Fibroblast of gingiva (primary cell): ENCODE results near the gene GSG1L.

Source experiments
- DNase-seq: peaks from one replicate; pipeline ENCODE4 v3.0.0-alpha.2; 2011; ENCODE audit warnings: low read depth

Gene GSG1L

GRCh38 chr16:28062847-28063521 is 530 bp downstream of the GSG1L start:
- no peak for DNase-seq

GRCh38 chr16:28062261-28062846 is 1.2 kb downstream of the GSG1L start:
- no peak for DNase-seq

GRCh38 chr16:28061352-28062101 is 2.0 kb downstream of the GSG1L start:
- DNase-seq: no peak

GRCh38 chr16:28059841-28060575 is 3.5 kb downstream of the GSG1L start:
- DNase-seq: no peak

DNA sequence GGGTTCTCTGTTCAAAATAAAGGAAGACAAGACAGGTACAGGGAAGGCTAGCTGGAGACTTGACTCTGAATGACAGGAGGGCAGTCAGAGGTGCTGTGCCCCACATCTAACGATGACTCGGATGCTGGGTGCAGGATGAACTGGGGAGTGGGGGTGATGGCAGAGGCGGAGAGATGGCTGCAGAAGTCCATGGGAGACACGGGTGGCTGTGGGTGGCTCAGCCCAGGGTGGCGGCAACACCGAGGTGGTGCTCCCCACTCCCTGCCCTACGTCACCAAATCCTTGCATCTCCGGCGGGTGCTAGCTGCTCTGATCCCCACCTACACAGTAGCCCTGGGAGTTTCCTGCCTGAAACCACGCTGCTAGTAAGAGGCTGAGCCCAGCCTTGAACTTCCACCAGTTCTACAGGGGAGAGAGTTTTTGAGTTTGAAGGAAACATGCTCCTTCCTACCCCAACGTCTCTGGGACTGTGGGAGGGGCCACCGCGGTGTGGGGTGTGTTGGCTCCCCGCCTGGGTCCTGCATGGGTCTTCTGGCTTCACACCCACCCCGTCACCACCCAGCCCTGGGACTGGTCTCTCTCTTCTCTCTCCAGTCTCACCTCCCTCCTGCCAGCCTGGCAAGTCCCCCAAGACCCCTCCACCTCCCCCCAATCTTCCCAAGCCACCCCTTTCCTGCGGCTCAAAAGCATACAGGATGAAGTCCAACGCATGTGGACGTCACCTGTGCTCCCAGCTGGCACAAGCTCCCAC is 4.5 kb downstream of the GSG1L start:
- DNase-seq: no peak

- DNase-seq: no peak
Observed at GRCh38 chr16:28057949-28058348, 5.6 kb downstream of the GSG1L start.

DNA sequence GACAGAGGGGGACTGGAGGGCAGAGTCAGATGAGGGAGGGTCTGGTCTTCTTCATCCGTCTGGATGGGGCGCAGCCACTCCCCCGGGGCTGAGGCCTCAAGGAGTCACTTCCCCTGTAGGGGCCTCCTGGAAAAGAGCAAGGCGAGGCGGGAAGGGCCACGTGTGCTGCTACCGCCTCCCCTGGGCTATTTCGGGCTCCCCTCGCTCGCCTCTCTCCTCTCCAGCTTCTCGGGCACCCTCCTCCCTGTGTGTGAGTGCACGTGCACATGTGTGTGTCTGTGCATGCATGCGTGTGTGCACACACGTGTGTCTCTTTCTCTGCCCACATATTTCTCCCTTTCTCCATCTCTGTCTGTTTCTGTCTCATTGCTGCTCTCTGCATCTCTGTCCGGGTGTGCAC is 10.1 kb downstream of the GSG1L start:
- DNase-seq: no peak

DNA sequence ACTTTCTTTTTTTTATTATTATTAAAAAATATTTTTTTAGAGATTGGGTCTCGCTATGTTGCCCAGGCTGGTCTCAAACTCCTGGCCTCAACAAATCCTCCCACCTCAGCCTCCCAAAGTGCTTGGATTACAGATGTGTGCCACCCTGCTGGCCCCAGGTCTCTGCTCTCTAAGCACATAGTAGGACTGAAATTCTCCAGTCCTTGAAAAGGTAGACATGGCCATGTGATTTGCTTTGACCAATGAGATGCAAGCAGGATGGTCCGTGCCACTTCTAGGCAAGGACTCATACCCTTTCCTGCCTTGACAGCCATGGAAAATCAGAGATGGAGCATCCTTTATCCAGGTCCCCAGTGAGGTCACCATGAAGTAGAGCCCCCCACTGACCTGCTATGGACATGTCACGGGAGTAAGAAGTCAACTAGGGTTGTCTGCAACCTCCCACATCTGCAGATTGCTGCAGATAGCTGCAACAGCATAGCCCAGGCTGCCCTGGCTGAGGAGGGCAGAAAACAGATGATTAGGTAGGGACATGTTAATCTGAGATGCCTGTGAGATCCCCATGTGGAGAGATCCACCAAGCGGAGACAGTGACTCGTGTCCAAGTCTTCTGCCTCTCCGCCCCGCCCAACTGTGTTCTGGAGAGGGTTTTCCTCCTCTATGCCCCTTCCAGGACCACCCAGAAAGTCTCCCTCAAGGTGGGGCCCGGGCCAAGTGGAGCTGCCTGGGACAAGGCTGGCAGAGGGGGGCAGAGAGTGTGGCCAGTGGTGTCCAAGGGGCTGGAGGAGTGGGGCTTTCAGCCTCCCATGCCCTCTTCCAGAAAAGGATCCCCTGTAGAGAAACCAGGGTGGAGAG is 11.0 kb downstream of the GSG1L start:
- no peak for DNase-seq

DNA sequence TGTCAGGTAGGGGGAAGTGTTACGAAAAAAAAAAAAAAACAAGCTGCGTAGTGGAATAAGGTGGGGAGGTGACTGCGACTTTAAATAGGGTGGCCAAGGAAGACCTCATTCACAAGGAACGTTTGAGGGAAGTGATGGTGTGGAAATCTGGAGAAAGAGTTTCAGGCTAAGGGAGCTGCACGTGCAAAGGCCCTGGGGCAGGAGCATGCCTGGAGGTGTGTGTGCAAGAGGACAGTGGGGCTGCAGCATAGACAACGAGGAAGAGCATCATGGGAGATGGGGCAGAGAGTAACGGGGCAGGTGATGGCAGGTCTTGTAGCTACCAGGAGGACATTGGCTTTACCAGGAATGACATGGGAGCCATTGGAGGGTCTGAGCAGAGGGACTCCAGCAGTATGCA is 12.0 kb downstream of the GSG1L start:
- no peak for DNase-seq

- DNase-seq: no peak
Observed at GRCh38 chr16:28042811-28043210, 20.7 kb downstream of the GSG1L start.

- DNase-seq: no peak
Observed at GRCh38 chr16:28041615-28042014, 21.9 kb downstream of the GSG1L start.

- no peak for DNase-seq
Observed at GRCh38 chr16:28040039-28040438, 23.5 kb downstream of the GSG1L start.

- DNase-seq: no peak
Observed at GRCh38 chr16:28039493-28039892, 24.0 kb downstream of the GSG1L start.

GRCh38 chr16:28038409-28038808 is 25.1 kb downstream of the GSG1L start:
- no peak for DNase-seq

DNA sequence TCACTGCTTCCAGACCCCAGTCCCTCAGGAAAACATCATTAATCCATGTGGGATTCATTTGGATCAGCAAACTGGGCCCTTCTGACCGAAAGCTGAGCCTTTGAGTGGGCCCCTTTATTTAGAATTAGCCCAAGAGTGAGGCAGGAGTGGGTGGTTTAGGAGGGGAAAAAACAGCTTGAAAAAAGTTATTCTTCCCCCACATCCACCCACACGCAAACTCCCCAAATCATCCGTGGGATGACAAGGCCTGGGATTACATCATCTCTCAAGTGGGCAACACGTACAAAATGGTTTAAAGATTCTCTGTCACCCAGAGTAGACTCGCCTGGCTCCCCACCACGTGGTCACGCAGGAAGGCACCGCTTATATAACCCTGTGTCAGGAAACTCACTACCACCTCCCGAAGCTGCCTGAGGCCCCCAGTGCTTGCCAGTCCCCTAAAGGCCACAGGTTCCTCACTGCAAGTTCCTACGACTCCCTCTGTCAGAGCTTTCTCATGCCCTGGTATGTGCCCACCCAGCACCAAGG is 27.6 kb downstream of the GSG1L start:
- DNase-seq: no peak

GRCh38 chr16:28033870-28034269 is 29.6 kb downstream of the GSG1L start:
- DNase-seq: no peak

DNA sequence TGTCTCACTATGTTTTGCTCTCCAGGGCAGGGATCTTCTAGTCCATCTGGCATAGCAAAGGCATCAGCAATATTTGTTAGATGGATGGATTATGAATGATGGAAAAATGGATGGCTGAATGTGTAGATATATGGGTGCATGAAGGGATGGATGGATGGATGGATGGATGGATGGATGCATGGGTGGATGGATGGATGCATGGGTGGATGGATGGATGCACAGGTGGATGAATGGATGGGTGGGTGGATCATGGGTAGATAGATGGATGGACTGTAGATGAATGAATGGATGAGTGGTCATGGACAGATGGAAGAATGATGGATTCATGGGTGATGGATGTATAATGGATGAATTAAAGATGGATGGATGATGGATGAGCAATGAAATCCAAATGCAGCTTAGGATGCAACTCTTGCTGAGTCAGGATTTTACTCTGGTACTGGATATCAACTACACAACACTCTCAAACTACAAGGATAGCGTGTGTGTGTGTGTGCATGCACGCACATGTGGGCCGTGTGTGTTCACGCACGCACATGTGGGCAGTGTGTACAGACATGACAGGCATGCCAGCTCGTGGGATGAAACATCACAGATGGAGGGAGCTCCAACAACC is 34.0 kb downstream of the GSG1L start:
- no peak for DNase-seq

- DNase-seq: no peak
Observed at GRCh38 chr16:28027055-28027454, 36.5 kb downstream of the GSG1L start.

DNA sequence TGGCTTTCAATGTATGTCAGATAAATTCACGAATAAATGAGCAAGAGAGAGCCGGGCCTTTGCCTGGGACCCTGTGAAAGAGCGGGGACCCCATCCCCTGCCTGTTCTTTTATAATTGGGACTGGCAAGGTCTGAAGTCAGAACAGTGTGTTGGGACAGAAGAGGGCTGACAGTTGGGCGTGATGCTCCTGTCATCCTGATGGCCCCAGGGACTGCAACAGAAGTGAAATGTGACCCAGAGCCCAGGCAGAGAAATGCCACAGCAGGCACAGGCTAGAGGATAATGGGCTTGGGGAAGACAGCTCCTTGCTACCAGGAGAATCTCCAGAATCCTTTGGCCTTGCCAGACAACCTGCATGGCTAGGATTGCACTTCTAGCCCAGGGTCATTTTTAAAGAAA is 37.9 kb downstream of the GSG1L start:
- no peak for DNase-seq

GRCh38 chr16:28019218-28019617 is 44.3 kb downstream of the GSG1L start:
- DNase-seq: no peak
